Uterus (tissue), 4 donors: Measurements from ENCODE around the gene PCGF5. TPM values are rescaled to one million over a fixed set of nuclear protein-coding genes. Genes with fewer than 3 reads are reported as not detected.
A peak's percentile ranks its signal among the peaks of the same experiment; 100 is the strongest.

Source experiments
- DNase-seq, 2 donors: peaks; one replicate each; pipeline ENCODE4 v3.0.0-alpha.2; 2019 to 2020
- H3K27ac ChIP-seq, 2 donors: fragments of 200-600 bp; sonication (generic); 1 replicate in 1 of 2; 2 replicates in 1 of 2; pipeline ENCODE4 v1.5.1; 2016 to 2018
- H3K27me3 ChIP-seq, 2 donors: fragments of 200-600 bp; sonication (generic); one replicate each; pipeline ENCODE4 v1.5.1; 2018 to 2019; ENCODE audit warnings: control low read depth in 1 of 2
- H3K36me3 ChIP-seq, 2 donors: fragments of 200-600 bp; sonication (generic); one replicate each; pipeline ENCODE4 v1.5.1; 2019; ENCODE audit warnings: control low read depth in 1 of 2
- H3K4me1 ChIP-seq, 2 donors: fragments of 200-600 bp; sonication (generic); one replicate each; pipeline ENCODE4 v1.5.1; 2018 to 2019; ENCODE audit warnings: control low read depth in 1 of 2
- H3K4me3 ChIP-seq, 2 donors: fragments of 200-600 bp; sonication (generic); 1 replicate in 1 of 2; 2 replicates in 1 of 2; pipeline ENCODE4 v1.5.1; 2018 to 2019; ENCODE audit warnings: mild to moderate bottlenecking in 1 of 2
- H3K9me3 ChIP-seq, 2 donors: fragments of 200-600 bp; sonication (generic); one replicate each; pipeline ENCODE4 v1.5.1; 2019; ENCODE audit warnings: control low read depth in 1 of 2
- CTCF ChIP-seq, 4 experiments: fragments of 200-600 bp in 2 of 4; fragments of 450-650 bp in 2 of 4; sonication (generic) in 2 of 4; IDR thresholded peaks; one replicate each; pipeline ENCODE4 v1.5.1; 2016 to 2019; ENCODE audit warnings: antibody characterized with exemption in 4 of 4, mild to moderate bottlenecking in 2 of 4, moderate library complexity in 1 of 4
- POLR2A ChIP-seq, 2 donors: fragments of 450-650 bp; IDR thresholded peaks; one replicate each; pipeline ENCODE4 v1.6.1; 2016; ENCODE audit warnings: antibody characterized with exemption in 2 of 2, mild to moderate bottlenecking in 1 of 2, moderate library complexity in 1 of 2
- intact Hi-C: fragments of 100-400 bp; cut with DNase I; formaldehyde crosslinking; loops from one replicate; pipeline ENCODE4 v1.15.1; 2023; ENCODE audit warnings: low total_unique reads
- total RNA-seq, 4 donors: library from RNA; depleted of rRNA in 3 of 4; stranded (reverse); fragments of >200 nt in 3 of 4; gene quantifications; one replicate each; pipeline versions ENCODE4 v1.1.0 to v1.2.4, GENCODE V29; 2014 to 2023
- donor health status: DM: yes; HTN: yes; CAD: no.

The PCGF5 gene
- total RNA-seq, 4 donors from 2014 or later = 10.8 to 60.4 (median 37.2) TPM

GRCh38 chr10:91196268-91197048 lies 24.0 kb upstream of the PCGF5 start:
- DNase-seq = no peak
- H3K36me3 ChIP-seq = no peaks in the 10 kb centered on the region
- intact Hi-C loops = no loop called here
- no peak for TF ChIP-seq POLR2A (IDR thresholded peaks at IDR 0.05)
- no peak overlapping the region for H3K27ac ChIP-seq
- no peaks in the 10 kb centered on the region for H3K9me3 ChIP-seq
- H3K27me3 ChIP-seq = no peaks in the 10 kb centered on the region
- H3K4me1 ChIP-seq = peaks cover 0 to 8% of the 10 kb centered on the region in 2 donors
- no peak overlapping the region for H3K4me3 ChIP-seq

GRCh38 chr10:91197127-91197526 lies 23.3 kb upstream of the PCGF5 start:
- Histone ChIP-seq H3K4me1 (peaks cover 0 to 2% of the 10 kb centered on the region in 2 donors), H3K4me3 (no peak overlapping the region), H3K36me3 (no peaks in the 10 kb centered on the region), H3K27ac (no peak overlapping the region), H3K9me3 (no peaks in the 10 kb centered on the region), H3K27me3 (no peaks in the 10 kb centered on the region)
- TF ChIP-seq CTCF (IDR thresholded peaks at IDR 0.05) (no peak), POLR2A (IDR thresholded peaks at IDR 0.05) (no peak)
- intact Hi-C loops = no loop called here
- DNase-seq = no peak

GRCh38 chr10:91198781-91199180 lies 21.7 kb upstream of the PCGF5 start:
- no peaks in the 10 kb centered on the region for H3K27me3 ChIP-seq
- TF ChIP-seq POLR2A (IDR thresholded peaks at IDR 0.05) (no peak), CTCF (IDR thresholded peaks at IDR 0.05) (no peak)
- no peaks in the 10 kb centered on the region for H3K9me3 ChIP-seq
- H3K4me1 ChIP-seq = no peaks in the 10 kb centered on the region
- DNase-seq = peak in 1 of 2 donors; percentile 29
- H3K4me3 ChIP-seq = no peak overlapping the region
- intact Hi-C loops = no loop called here
- peak overlapping the region in 1 of 2 donors; percentile 13 for H3K27ac ChIP-seq
- no peaks in the 10 kb centered on the region for H3K36me3 ChIP-seq

- intact Hi-C loops = no loop called here
- no peaks in the 10 kb centered on the region for H3K4me1 ChIP-seq
- H3K27me3 ChIP-seq = no peaks in the 10 kb centered on the region
- TF ChIP-seq CTCF (IDR thresholded peaks at IDR 0.05) = no peak
- TF ChIP-seq POLR2A (IDR thresholded peaks at IDR 0.05) = no peak
- no peaks in the 10 kb centered on the region for H3K36me3 ChIP-seq
- no peak overlapping the region for H3K27ac ChIP-seq
- H3K4me3 ChIP-seq = no peak overlapping the region
- no peak for DNase-seq
- H3K9me3 ChIP-seq = no peaks in the 10 kb centered on the region
These were observed 19.9 kb upstream of the PCGF5 start for GRCh38 chr10:91200314-91201212.

GRCh38 chr10:91201213-91201996 lies 19.1 kb upstream of the PCGF5 start:
- Histone ChIP-seq H3K27ac (no peak overlapping the region), H3K4me3 (no peak overlapping the region), H3K27me3 (no peaks in the 10 kb centered on the region), H3K36me3 (no peaks in the 10 kb centered on the region), H3K4me1 (no peaks in the 10 kb centered on the region), H3K9me3 (no peaks in the 10 kb centered on the region)
- intact Hi-C loops = no loop called here
- no peak for DNase-seq
- no peak for TF ChIP-seq POLR2A (IDR thresholded peaks at IDR 0.05)
- no peak for TF ChIP-seq CTCF (IDR thresholded peaks at IDR 0.05)
